ENCODE data around the gene ATE1. TPM values are rescaled to one million over a fixed set of nuclear protein-coding genes. Genes with fewer than 3 reads are reported as not detected.
A peak's percentile ranks its signal among the peaks of the same experiment; 100 is the strongest.

Gene ATE1
- total RNA-seq, 1 donor from 2014 or later = 24.9 TPM

GRCh38 chr10:121698336-121698735 lies 229.5 kb downstream of the ATE1 start:
- TF ChIP-seq CTCF (IDR thresholded peaks at IDR 0.05; ENCODE audit: insufficient read depth, low read length, poor library complexity, severe bottlenecking) = no peak
- no peaks in the 10 kb centered on the region for H3K36me3 ChIP-seq (ENCODE audit: control insufficient read depth, insufficient read depth, low read length)
- H3K4me3 ChIP-seq (ENCODE audit: low read depth, low read length) = no peak overlapping the region
- DNase-seq (ENCODE audit: low read depth) = no peak
- no peaks in the 10 kb centered on the region for H3K27me3 ChIP-seq (ENCODE audit: control insufficient read depth, insufficient read depth, low read length)

- peak; percentile 26 for TF ChIP-seq CTCF (IDR thresholded peaks at IDR 0.05; ENCODE audit: insufficient read depth, low read length, poor library complexity, severe bottlenecking)
- Histone ChIP-seq H3K4me3 (ENCODE audit: low read depth, low read length) (no peak overlapping the region), H3K36me3 (ENCODE audit: control insufficient read depth, insufficient read depth, low read length) (no peaks in the 10 kb centered on the region), H3K27me3 (ENCODE audit: control insufficient read depth, insufficient read depth, low read length) (no peaks in the 10 kb centered on the region)
- no peak for DNase-seq (ENCODE audit: low read depth)
Measured at GRCh38 chr10:121696854-121697253, 231.0 kb downstream of the ATE1 start.

GRCh38 chr10:121695731-121696464 lies 231.9 kb downstream of the ATE1 start:
- Histone ChIP-seq H3K4me3 (ENCODE audit: low read depth, low read length) (no peak overlapping the region), H3K36me3 (ENCODE audit: control insufficient read depth, insufficient read depth, low read length) (no peaks in the 10 kb centered on the region), H3K27me3 (ENCODE audit: control insufficient read depth, insufficient read depth, low read length) (no peaks in the 10 kb centered on the region)
- no peak for TF ChIP-seq CTCF (IDR thresholded peaks at IDR 0.05; ENCODE audit: insufficient read depth, low read length, poor library complexity, severe bottlenecking)
- DNase-seq (ENCODE audit: low read depth) = no peak

- Histone ChIP-seq H3K27me3 (ENCODE audit: control insufficient read depth, insufficient read depth, low read length) (no peaks in the 10 kb centered on the region), H3K36me3 (ENCODE audit: control insufficient read depth, insufficient read depth, low read length) (no peaks in the 10 kb centered on the region), H3K4me3 (ENCODE audit: low read depth, low read length) (no peak overlapping the region)
- no peak for DNase-seq (ENCODE audit: low read depth)
- TF ChIP-seq CTCF (IDR thresholded peaks at IDR 0.05; ENCODE audit: insufficient read depth, low read length, poor library complexity, severe bottlenecking) = no peak
Measured at GRCh38 chr10:121694966-121695643, 232.7 kb downstream of the ATE1 start.

- Histone ChIP-seq H3K27me3 (ENCODE audit: control insufficient read depth, insufficient read depth, low read length) (no peaks in the 10 kb centered on the region), H3K4me3 (ENCODE audit: low read depth, low read length) (no peak overlapping the region), H3K36me3 (ENCODE audit: control insufficient read depth, insufficient read depth, low read length) (no peaks in the 10 kb centered on the region)
- TF ChIP-seq CTCF (IDR thresholded peaks at IDR 0.05; ENCODE audit: insufficient read depth, low read length, poor library complexity, severe bottlenecking) = no peak
- no peak for DNase-seq (ENCODE audit: low read depth)
Measured at GRCh38 chr10:121694327-121694965, 233.4 kb downstream of the ATE1 start.

Data from kidney epithelial cell (primary cell).